ENCODE data around the gene NFAM1. TPM values are rescaled to one million over a fixed set of nuclear protein-coding genes. Genes with fewer than 3 reads are reported as not detected.
A peak's percentile ranks its signal among the peaks of the same experiment; 100 is the strongest.

NFAM1 gene
- total RNA-seq, 1 donor from 2014 or later = 0.19 TPM

GRCh38 chr22:42468841-42469240 is 36.6 kb upstream of the NFAM1 start:
- peaks cover 10% of the 10 kb centered on the region for H3K27me3 Mint-ChIP-seq (ENCODE audit: insufficient read depth, low read depth)
- H3K4me3 Mint-ChIP-seq = no peak overlapping the region
- H3K9me3 Mint-ChIP-seq = peaks cover 4% of the 10 kb centered on the region

GRCh38 chr22:42462016-42462415 is 29.8 kb upstream of the NFAM1 start:
- no peak overlapping the region for H3K27ac ChIP-seq

More at GRCh38 chr22:42468841-42469240, 36.6 kb upstream of the NFAM1 start:
- H3K36me3 Mint-ChIP-seq = no peaks in the 10 kb centered on the region
- H3K4me1 Mint-ChIP-seq = peaks cover 10% of the 10 kb centered on the region
- no peak overlapping the region for H3K9ac ChIP-seq
- no peaks in the 10 kb centered on the region for H4K20me1 ChIP-seq (ENCODE audit: low read depth)
- no peak overlapping the region for H3K27ac Mint-ChIP-seq
- H3F3A ChIP-seq (ENCODE audit: low read depth) = no peaks in the 10 kb centered on the region
- H3K4me3 ChIP-seq = no peak overlapping the region
- no peak overlapping the region for H3K27ac ChIP-seq
- H3K27me3 ChIP-seq = no peaks in the 10 kb centered on the region
- no peaks in the 10 kb centered on the region for H3K36me3 ChIP-seq
- no peak overlapping the region for H2AFZ ChIP-seq (replicated peaks)
- no peak overlapping the region for H3K4me2 ChIP-seq
- no peaks in the 10 kb centered on the region for H3K4me1 ChIP-seq
- no peaks in the 10 kb centered on the region for H3K9me3 ChIP-seq (ENCODE audit: low read depth)
- TF ChIP-seq EZH2phosphoT487 (IDR thresholded peaks at IDR 0.05) (no peak), CTCF (IDR thresholded peaks at IDR 0.05) (no peak), EZH2 (IDR thresholded peaks at IDR 0.05) (no peak)
- DNase-seq (ENCODE audit: low spot score) = no peak
- H3K79me2 ChIP-seq (ENCODE audit: low read depth) = no peaks in the 10 kb centered on the region

GRCh38 chr22:42461511-42461910 is 29.3 kb upstream of the NFAM1 start:
- H3K27me3 Mint-ChIP-seq (ENCODE audit: insufficient read depth, low read depth) = peaks cover 18% of the 10 kb centered on the region
- H3K27ac Mint-ChIP-seq = no peak overlapping the region
- H3K79me2 ChIP-seq (ENCODE audit: low read depth) = no peaks in the 10 kb centered on the region
- H3K4me2 ChIP-seq = peak overlapping the region; percentile 55
- peaks cover 30% of the 10 kb centered on the region for H3K4me1 Mint-ChIP-seq
- H3K4me3 Mint-ChIP-seq = no peak overlapping the region
- H4K20me1 ChIP-seq (ENCODE audit: low read depth) = no peaks in the 10 kb centered on the region
- H3K36me3 ChIP-seq = no peaks in the 10 kb centered on the region
- peaks cover 25% of the 10 kb centered on the region for H3F3A ChIP-seq (ENCODE audit: low read depth)
- H3K4me1 ChIP-seq = peaks cover 29% of the 10 kb centered on the region
- no peak overlapping the region for H3K4me3 ChIP-seq
- H3K9me3 ChIP-seq (ENCODE audit: low read depth) = no peaks in the 10 kb centered on the region
- no peak overlapping the region for H3K27ac ChIP-seq
- H2AFZ ChIP-seq (replicated peaks) = no peak overlapping the region
- H3K9ac ChIP-seq = no peak overlapping the region
- H3K36me3 Mint-ChIP-seq = no peaks in the 10 kb centered on the region
- H3K27me3 ChIP-seq = no peaks in the 10 kb centered on the region
- TF ChIP-seq EZH2 (IDR thresholded peaks at IDR 0.05) (no peak), EZH2phosphoT487 (IDR thresholded peaks at IDR 0.05) (no peak), CTCF (IDR thresholded peaks at IDR 0.05) (no peak)
- peak; percentile 58 for DNase-seq (ENCODE audit: low spot score)
- H3K9me3 Mint-ChIP-seq = peaks cover 12% of the 10 kb centered on the region

More at GRCh38 chr22:42462016-42462415, 29.8 kb upstream of the NFAM1 start:
- peaks cover 29% of the 10 kb centered on the region for H3K4me1 ChIP-seq
- no peaks in the 10 kb centered on the region for H3K9me3 ChIP-seq (ENCODE audit: low read depth)
- H3K4me2 ChIP-seq = peak overlapping the region; percentile 55
- no peaks in the 10 kb centered on the region for H3K27me3 ChIP-seq
- Mint-ChIP-seq H3K4me3 (no peak overlapping the region), H3K4me1 (peaks cover 30% of the 10 kb centered on the region), H3K36me3 (no peaks in the 10 kb centered on the region), H3K27me3 (ENCODE audit: insufficient read depth, low read depth) (peaks cover 18% of the 10 kb centered on the region), H3K9me3 (peaks cover 10% of the 10 kb centered on the region), H3K27ac (no peak overlapping the region)
- no peaks in the 10 kb centered on the region for H4K20me1 ChIP-seq (ENCODE audit: low read depth)
- H3K79me2 ChIP-seq (ENCODE audit: low read depth) = no peaks in the 10 kb centered on the region
- H2AFZ ChIP-seq (replicated peaks) = peak overlapping the region; percentile 55
- H3K36me3 ChIP-seq = no peaks in the 10 kb centered on the region
- no peak overlapping the region for H3K4me3 ChIP-seq
- TF ChIP-seq CTCF (IDR thresholded peaks at IDR 0.05) = no peak
- TF ChIP-seq EZH2 (IDR thresholded peaks at IDR 0.05) = no peak
- no peak for TF ChIP-seq EZH2phosphoT487 (IDR thresholded peaks at IDR 0.05)
- H3K9ac ChIP-seq = no peak overlapping the region
- peaks cover 25% of the 10 kb centered on the region for H3F3A ChIP-seq (ENCODE audit: low read depth)
- DNase-seq (ENCODE audit: low spot score) = peak; percentile 41

Data from neural progenitor cell (in vitro differentiated cells).